ENCODE data around the gene AQP3.

The AQP3 gene

DNA sequence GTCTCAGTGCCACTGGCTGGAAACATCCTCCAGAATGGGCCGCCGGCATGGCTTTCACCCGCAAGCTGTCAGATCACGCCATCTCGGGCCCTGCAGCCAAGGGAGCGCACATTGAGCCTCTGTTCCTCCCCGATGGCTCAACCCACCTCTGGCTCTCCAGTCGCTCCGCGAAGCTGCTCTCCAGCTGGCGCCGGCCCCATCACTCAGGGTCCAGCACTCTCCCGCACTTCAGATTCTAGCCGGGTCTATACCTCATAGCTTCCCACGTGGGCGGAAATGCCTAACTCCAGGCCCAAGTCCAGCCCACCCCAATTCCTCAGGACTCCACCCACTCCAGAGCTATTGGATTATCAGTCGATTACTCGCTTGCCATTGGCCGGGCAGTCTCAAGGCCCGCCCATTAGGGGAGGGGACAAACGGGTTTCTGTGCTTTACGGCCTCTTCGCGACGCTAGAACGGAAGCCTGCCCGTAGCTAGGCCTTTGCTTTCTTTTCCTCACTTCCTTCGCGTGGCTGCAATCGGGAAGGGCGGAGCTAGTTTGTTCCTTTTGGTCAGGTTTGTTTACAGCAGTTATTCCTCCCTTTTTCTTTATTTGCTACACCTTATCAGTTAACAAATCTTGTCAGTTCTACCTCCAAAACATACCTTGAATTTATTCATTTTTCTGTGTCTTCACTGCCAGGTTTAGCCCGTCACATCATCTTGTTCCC lies 26.4 kb upstream of the AQP3 start, which contains the start of gene NOL6:
Gene NOL6, minus strand, starts transcription at position 282 of the 710 bp plus-strand sequence. Its CDS starts 82 bp downstream, at position 200.
- no peak for TF ChIP-seq CTCF (IDR thresholded peaks at IDR 0.05; ENCODE audit: control insufficient read depth, extremely low read depth, insufficient read depth)
- DNase-seq (ENCODE audit: low read depth) = peak; percentile 99
- H3K4me3 ChIP-seq (ENCODE audit: low read depth, low read length) = peak within 1 kb of the TSS; percentile 97

GRCh38 chr9:33472881-33473615 lies 25.7 kb upstream of the AQP3 start:
- no peak for DNase-seq (ENCODE audit: low read depth)

DNA sequence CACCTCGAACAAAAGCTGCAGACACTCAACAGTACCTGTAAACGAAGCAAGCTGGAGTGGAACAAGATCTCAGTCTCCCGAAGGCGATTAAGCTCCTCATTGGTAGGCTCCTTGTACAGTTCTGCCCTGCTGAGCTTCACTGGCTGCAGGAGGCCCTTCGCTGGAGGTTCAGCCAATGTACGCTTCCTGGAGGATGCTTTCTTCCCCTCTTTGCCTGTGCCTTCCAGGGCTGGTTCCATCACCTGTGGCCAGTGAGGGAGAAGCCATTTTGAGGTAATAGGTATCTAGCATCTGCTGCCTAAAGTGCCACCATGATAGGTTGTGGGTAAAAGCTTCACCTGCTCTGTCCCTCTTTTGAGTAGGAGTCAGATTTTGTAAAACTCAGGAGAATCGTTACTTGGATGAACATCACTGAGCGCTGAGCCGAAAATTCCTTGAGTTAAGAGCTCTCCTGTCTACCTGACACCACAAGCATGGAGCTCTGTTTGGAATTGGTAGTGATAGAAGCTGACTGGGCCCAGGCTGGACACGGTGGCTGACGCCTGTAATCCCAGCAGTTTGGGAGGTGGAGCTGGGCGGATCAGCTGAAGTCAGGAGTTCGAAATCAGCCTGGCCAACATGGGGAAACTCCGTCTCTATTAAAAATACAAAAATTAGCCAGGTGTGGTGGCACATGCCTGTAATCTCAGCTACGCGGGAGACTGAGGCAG lies 24.9 kb upstream of the AQP3 start:
- DNase-seq (ENCODE audit: low read depth) = no peak
- no peak for TF ChIP-seq CTCF (IDR thresholded peaks at IDR 0.05; ENCODE audit: control insufficient read depth, extremely low read depth, insufficient read depth)
- H3K4me3 ChIP-seq (ENCODE audit: low read depth, low read length) = peak overlapping the region; percentile 97

More at GRCh38 chr9:33472881-33473615, 25.7 kb upstream of the AQP3 start:
- H3K4me3 ChIP-seq (ENCODE audit: low read depth, low read length) = peak overlapping the region; percentile 97
- TF ChIP-seq CTCF (IDR thresholded peaks at IDR 0.05; ENCODE audit: control insufficient read depth, extremely low read depth, insufficient read depth) = no peak

GRCh38 chr9:33471361-33471760 lies 24.0 kb upstream of the AQP3 start:
- DNase-seq (ENCODE audit: low read depth) = no peak
- TF ChIP-seq CTCF (IDR thresholded peaks at IDR 0.05; ENCODE audit: control insufficient read depth, extremely low read depth, insufficient read depth) = no peak
- H3K4me3 ChIP-seq (ENCODE audit: low read depth, low read length) = no peak overlapping the region

DNA sequence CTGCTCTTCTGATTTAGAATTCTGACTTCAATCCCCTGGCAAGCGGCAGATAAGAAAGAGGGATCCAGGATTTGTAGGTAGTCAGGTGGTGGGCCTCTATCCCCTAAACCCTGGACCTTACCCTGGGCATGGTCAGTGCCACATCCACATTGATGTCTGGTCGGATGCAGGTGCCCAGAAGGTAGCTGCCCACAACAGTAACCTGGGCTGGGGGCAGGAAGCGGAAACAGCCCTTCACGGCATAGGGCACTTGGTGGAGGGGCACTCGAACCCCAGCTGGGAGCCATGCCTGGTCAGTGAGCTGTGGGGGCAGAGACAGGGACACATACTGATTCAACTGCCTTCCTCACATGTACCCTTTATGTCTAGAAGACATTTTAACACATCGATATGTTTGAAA lies 22.5 kb upstream of the AQP3 start:
- TF ChIP-seq CTCF (IDR thresholded peaks at IDR 0.05; ENCODE audit: control insufficient read depth, extremely low read depth, insufficient read depth) = no peak

DNA sequence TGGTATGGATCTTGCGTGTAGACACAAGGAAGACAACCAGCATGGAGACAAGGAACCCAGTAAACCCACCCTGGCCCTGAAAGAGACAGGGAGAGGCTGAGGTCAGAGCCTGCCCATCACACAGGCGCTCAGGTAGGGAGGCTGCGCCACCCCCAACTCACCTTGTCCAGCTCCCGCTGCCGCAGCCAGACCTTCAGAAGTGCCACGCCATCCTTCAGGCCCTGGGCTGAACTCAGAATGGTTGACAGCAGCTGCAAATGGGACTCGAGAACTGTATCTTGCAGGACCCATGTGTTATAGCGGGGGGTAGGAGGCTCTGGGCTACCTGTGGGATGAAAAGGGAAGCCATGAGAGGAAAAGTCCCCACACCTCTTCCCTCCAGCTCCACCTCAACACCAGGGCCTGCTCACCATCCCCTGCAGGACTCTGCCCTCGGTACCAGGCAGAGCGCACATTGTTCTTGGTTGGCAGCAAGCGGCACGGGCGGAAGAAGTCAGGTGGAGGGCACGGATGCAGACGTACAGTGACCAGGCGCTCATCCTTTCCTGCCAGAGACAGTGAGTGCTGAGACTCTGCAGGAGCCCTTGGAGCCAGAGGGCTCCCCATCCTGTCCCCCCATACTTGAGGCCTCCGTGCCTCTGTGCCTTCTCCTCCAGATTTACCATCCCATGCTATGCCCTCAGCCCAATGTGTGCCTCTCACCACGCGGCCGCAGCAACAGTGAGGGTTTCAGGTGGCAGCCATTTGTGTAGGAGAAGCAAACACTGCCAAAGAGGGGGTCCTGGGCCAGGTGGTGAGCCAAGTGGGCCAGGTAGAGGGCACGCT lies 21.6 kb upstream of the AQP3 start:
- TF ChIP-seq CTCF (IDR thresholded peaks at IDR 0.05; ENCODE audit: control insufficient read depth, extremely low read depth, insufficient read depth) = no peak
- DNase-seq (ENCODE audit: low read depth) = no peak
- H3K4me3 ChIP-seq (ENCODE audit: low read depth, low read length) = no peak overlapping the region

More for the DNA sequence above, 22.5 kb upstream of the AQP3 start:
- H3K4me3 ChIP-seq (ENCODE audit: low read depth, low read length) = no peak overlapping the region
- no peak for DNase-seq (ENCODE audit: low read depth)
